DOHH2 (cell line): Measurements from ENCODE around the gene SAXO2.

Experiments used
- CTCF ChIP-seq: fragments of 200-600 bp; sonication (generic); IDR thresholded peaks from one replicate; pipeline ENCODE4 v1.5.1; 2014; ENCODE audit warnings: antibody characterized with exemption, mild to moderate bottlenecking, low read depth, low read length; ENCODE audit not compliant: poor library complexity, severe bottlenecking
- EZH2phosphoT487 ChIP-seq: fragments of 200-600 bp; sonication (generic); IDR thresholded peaks from 2 replicates; pipeline ENCODE4 v1.6.1; 2017; ENCODE audit warnings: borderline replicate concordance, mild to moderate bottlenecking, antibody characterized with exemption, low read length, moderate library complexity, mixed read lengths

- TF ChIP-seq CTCF (no peak), EZH2phosphoT487 (no peak)
Measured at GRCh38 chr15:82307714-82308081, 45.1 kb downstream of the SAXO2 start.
